Left cardiac atrium (tissue), 4 donors: ENCODE data around the gene CGRRF1. TPM values are rescaled to one million over a fixed set of nuclear protein-coding genes. Genes with fewer than 3 reads are reported as not detected.

ENCODE experiments used
- ATAC-seq, 2 donors: fragments of 200-7000 bp; cut with Tn5 transposase; one replicate each; pipeline ENCODE4 v1.9.1; 2020; ENCODE audit warnings: mild to moderate bottlenecking in 2 of 2, moderate library complexity in 2 of 2
- DNase-seq: peaks from one replicate; pipeline ENCODE4 v3.0.0-alpha.2; 2020
- intact Hi-C, 2 donors: fragments of 100-400 bp; cut with DNase I; formaldehyde crosslinking; loops; one replicate each; pipeline versions ENCODE4 v1.14.1 to v1.15.1; 2022 to 2023
- total RNA-seq, 2 donors: library from RNA; stranded (reverse); fragmentation: NEBNext Ultra II Directional; extraction: Animal tissue kit (Norgen Biotek cat#: 25700); gene quantifications; one replicate each; pipeline ENCODE4 v1.2.1, GENCODE V29; 2021
- donor health status: DM: no; HTN: yes; CAD: no.
- donor health status: DM: no; HTN: yes; CAD: no; lungs with severe emphysema.
- donor health status: DM: yes; HTN: yes; CAD: no.
- donor health status: Dilated cardiomyopathy.

Gene CGRRF1
- total RNA-seq, 2 donors from 2014 or later: 20.1 to 29.8 TPM

DNA sequence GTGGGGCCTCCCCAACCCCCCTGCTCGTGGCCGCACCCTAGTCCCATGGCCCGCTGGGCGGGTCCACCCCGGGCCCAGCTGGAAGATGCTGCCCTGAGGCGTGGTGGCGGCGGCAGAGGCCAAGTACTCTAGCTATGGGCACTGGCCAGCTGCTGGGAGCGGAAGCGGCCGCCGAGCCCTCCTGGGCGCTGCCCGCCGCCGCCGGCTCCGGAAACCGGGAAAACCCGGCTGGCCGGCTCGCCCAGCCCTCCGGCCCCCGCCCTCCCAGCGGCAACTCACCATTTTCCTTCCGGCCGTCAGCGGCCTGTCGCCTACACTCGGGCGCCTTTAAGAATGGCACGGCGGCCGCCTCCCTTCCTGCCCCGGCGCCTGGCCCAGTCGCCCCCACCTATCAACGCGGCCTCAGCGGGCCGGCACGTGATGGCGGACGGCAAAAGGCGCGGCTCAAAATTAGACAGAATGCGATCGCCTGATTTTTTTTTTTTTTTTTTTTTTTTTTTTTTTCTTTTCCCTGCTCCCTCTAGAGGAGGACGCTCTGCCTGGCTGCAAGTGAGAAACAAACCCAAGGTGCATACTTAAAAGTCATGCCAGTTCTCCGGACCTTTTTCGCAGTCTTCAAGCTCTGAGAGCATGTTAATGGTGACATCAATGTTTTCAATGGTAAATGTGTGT, 20.9 kb upstream of the CGRRF1 start, which contains the start of gene GMFB:
GMFB (minus strand) TSS at position 335 of the 672 bp plus-strand sequence; CDS start at position 282, 53 bp downstream.
- intact Hi-C loops: no loop called here
- peak; percentile 95 for DNase-seq
- peak; percentile 97 for ATAC-seq

DNA sequence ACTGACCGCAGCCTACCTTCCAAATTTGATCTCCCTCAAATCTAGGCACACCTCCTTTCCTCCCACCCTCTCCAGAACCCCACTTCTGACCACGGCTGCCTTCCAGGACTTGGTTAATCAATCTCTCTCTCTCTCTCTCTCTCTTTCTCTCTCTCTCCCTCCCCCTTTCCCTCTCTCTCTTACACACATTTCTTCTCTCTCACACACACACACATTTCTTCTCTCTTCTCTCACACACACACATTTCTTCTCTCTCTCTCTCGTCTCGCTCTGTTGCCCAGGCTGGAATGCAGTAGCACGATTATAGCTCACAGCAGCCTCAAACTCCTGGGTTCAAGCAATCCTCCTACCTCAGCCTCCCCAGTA, 20.4 kb upstream of the CGRRF1 start:
- DNase-seq (no peak), ATAC-seq (peak in 1 of 2 donors; percentile 6)
- intact Hi-C loops: no loop called here

DNA sequence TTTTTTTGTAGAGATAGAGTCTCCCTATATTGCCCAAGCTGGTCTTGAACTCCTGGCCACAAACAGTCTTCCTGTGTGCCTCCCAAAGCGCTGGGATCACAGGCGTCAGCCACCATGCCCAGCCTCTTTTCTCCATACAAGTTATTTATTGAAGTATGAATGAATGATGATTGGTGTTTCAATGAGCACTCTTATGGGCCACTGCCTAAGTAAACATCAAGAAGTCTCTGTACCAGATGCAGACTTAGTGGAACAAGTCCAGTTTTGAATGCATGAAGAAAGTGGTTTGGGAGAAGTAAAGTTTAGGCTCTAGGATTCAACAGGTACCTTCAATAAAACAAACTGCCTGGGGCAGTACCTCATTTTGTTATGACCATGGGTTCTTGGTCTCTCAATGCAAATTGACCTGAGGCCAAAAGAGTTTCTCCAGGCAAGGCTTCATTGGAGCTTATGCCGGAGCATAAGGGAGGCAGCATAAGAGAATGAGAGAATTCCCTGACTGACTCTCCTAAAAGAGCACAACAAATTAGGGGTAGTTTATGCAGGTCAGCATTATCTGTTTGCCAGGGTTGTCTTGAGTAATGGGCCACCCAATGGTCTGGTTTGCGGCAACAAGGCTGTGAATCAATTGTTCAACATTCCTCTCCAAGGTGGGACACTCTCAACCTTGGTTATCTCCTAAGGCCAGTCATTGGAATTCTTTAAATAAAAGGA, 19.8 kb upstream of the CGRRF1 start:
- intact Hi-C loops: no loop called here

DNA sequence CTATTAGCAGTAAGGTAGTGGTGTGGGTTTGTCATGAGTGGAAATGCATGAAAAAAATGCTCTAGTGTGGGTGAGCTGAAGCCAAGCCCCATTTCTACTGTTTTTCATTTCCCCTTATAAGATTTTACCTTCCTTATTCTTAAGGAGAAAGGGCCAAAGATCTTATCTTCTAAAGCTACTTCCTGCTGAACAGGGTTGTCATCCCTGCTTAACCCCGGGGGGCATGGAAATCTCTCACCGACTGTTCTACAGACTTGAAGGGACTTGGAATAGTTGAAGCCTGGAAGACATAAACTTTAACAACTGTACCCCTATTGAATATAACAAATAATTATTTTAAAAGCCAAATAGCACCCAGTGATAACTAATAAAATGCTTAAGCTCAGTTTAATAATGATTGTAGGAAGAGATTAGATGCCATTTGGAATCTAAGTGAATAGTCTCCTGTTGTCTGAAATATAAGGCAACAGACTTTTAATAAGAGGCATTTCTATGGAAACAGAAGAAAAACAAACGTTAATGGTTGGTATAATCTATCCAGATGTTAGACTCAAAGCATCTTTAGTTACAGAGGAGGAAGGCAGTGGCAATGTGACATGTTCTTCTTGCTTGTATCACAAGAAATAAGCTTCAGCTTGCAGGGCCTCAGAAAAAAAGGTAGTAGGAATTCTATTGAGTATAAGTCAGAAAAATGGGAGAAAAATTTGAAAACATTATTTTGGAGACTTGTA, 19.1 kb upstream of the CGRRF1 start:
- intact Hi-C loops: no loop called here
- ATAC-seq (no peak), DNase-seq (no peak)

More for the DNA sequence above, 19.8 kb upstream of the CGRRF1 start:
- DNase-seq (no peak), ATAC-seq (no peak)

DNA sequence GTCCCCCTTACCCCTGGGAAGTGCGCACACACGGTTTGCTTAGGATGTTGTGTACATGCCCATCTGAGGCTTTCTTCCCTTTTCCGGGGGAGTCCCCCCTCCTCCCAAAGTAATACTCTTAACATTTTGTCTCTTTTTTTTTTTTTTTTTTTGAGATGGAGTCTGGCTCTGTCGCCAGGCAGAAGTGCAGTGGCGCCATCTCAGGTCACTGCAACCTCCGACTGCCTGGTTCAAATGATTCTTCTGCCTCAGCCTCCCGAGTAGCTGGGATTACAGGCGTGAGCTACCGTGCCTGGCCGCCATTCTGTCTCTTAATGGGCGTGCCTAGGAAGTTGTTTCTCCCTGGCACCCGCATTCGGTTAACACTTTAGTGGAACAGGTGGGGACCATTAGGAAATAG, 16.4 kb upstream of the CGRRF1 start:
- ATAC-seq: no peak
- no peak for DNase-seq
- intact Hi-C loops: no loop called here

DNA sequence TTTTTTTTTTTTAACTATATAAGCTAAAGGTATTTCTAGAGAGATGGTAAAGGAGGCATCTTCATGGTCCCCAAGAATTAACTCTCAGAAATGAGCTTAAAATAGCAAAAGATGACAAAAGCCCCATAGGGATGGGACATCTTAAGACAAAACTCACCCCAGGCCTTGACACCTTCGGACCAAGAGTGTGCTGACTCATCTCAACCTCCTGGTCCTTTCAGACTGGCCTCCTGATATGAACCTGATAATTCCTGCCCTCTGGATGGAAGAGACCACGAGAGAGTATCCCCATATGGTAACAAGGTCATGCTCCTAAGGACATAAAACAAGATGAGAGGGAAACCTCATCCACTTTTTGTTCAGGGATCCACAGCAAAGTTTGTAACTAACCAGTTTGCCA, 12.5 kb upstream of the CGRRF1 start:
- no peak for ATAC-seq
- intact Hi-C loops: no loop called here
- DNase-seq: no peak

DNA sequence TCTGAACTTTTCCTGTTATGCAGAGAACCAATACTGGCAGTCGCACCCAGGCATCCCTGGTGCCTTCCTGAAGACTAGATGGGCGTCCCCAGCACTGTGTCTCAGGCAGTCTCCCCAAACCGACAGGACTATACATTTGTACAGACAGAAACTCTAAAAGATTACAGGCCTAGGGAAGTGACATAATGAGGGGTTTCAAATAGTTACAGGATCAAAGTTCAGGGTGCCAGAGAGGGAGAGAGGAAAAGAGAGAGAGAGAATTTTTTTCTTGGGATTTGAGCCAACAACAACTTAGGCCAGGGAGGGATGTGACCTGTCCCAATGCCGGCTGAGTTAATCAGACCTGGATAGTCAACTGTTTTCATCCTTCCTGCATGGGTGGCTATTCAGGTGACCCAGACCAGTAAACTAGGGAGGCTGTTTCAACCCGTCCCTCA, 11.6 kb upstream of the CGRRF1 start:
- intact Hi-C loops: no loop called here
- ATAC-seq (peak in 1 of 2 donors; percentile 17), DNase-seq (no peak)

DNA sequence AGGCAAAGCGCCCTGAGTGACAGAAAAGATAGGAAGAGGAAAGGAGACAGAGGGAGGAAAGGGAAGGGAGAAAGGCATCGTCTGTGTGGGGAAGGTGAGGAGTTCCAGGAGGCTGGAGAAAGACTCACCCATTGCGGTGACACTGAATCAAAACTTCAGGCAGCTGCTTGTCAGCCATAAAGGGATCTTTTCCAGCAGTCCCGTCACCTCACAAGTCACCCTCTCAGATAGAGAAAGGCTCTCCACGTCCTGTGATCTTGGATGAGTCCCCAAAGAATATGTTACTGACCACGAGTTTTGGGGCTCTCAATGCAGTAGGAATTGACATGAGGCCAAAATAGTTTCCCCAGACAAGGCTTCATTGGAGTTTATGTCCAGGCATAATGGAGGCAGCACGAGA, 11.1 kb upstream of the CGRRF1 start:
- DNase-seq: no peak
- ATAC-seq: peak; percentile 11 to 34
- intact Hi-C loops: no loop called here

DNA sequence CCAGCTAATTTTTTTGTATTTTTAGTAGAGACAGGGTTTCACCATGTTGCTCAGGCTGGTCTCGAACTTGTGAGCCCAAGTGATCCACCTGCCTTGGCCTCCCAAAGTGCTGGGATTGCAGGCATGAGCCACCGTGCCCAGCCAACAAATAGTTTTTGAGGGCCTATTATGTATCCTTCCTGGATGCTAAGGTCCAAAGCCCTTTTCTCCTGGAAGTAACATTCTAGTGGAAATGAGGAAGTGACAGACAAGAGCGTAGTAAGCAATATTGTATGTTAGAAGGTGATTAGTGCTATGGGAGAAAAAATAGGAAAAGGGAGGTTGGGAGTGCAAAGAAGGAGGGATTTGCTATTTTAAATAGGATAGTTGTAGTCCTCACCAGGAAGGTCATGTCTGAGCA, 9.0 kb upstream of the CGRRF1 start:
- intact Hi-C loops: no loop called here
- DNase-seq: no peak
- no peak for ATAC-seq

DNA sequence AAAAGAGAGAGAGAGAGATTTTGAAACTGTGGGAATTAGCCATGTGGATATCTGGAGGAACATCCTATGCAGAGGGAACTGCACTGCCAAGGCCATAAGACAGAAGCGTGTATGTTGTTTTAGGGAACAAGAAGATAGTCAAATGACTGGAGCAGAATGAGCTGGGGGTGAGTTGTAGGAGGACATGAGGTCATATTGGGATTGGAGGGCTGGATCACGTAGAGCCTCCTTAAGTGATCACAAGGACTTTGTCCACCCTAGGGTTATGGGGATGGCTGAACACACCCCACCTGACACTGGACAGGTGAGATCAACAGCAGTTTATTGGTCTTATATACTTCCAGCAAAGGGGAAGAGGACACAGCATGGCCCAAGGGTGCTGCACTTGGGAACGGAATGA, 8.2 kb upstream of the CGRRF1 start:
- ATAC-seq (no peak), DNase-seq (no peak)
- intact Hi-C loops: no loop called here

DNA sequence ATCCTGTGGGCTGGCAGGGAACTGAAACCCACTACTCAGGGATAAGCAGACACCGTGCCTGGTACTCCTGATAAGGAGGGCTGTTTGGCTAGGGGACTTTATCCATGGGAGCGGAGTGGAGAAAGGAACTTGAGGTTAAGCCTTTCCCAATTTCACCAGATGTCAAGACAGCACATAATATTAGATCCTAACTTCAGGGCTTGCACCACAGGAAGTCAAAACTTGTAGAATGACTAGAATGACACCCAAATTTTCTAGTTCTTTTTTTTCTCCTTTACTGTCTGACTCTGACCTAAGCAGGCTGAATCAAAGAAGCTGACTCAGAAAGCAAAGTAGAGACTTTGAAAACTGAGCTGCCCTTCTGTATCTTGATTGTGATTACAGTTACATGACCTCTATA, 7.1 kb upstream of the CGRRF1 start:
- peak in 1 of 2 donors; percentile 44 for ATAC-seq
- DNase-seq: no peak
- intact Hi-C loops: no loop called here

DNA sequence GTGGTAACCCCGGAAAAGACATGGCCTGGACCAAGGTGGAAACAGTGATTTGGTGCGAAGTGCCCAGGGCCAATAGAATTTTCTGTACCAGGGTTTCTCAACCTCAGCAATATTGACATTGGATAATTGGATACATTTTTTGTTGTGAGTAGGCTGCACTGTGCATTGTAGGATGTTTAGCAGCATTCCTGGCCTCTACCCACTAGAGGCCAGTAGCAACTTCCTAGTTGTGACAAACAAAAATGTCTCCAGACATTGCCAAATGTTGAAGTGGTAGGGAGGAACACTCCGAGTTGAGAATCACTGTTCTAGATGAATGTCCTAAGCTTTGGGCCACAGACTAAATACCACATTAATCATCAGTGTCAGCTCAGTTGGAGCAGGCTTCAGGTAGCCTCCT, 6.2 kb upstream of the CGRRF1 start:
- DNase-seq (no peak), ATAC-seq (no peak)
- intact Hi-C loops: no loop called here

DNA sequence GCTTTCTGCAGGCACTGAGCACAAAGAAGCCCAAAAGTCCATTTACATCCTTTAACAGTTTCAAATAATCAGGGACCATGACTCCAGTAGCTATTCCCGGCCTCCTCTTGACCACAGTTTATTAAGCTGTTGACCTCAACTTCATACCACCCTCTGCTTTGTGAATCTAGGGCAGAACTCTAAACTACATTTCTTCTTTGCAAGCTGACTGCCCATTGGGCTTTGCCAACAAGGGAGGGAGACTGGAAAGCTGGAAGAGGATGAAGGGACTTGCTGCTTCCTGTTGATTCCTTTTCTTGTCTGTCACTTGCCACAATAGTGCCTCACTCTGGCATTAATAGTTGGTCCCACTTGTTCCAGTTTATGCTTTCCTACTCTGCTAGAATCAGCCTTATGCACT, 2.7 kb downstream of the CGRRF1 start:
- intact Hi-C loops: no loop called here

DNA sequence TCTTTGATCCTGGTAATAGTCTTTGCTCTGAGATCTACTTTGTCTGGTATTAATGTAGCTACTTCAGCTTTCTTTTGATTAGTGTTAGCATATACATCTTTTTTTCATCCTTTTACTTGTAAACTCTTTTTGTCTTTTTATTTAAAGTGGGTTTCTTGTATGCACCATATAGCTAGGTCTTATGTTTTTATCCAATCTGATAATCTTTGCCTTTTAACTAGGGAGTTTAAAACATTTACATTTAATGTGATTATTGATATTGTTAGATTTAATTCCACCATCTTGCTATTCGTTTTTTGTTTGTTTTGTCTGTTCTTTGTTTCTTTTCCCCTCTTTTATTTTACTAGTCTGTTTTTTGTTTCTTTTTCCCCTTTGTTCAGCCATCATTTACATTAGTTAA, 6.0 kb downstream of the CGRRF1 start:
- no peak for ATAC-seq
- DNase-seq: no peak
- intact Hi-C loops: no loop called here

More for the DNA sequence above, 2.7 kb downstream of the CGRRF1 start:
- ATAC-seq: no peak
- no peak for DNase-seq

DNA sequence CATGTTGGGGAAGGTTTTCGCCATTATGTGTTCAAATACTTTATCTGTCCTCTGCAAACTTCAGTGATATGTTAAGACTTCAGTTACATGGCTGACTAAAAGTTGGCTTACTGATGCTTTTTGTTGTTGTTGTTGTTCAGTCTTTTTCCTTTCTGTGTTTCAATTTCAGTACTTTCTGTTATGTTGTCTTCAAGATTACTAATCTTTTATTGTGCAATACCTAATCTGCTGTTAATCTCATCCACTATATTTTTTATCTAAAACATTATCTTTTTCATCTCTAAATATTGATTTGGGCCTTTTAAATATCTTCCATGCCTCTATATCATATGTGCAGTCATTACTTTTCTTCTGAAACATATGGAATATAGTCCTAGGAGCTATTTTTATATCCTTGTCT, 7.0 kb downstream of the CGRRF1 start:
- no peak for ATAC-seq
- no peak for DNase-seq
- intact Hi-C loops: no loop called here

DNA sequence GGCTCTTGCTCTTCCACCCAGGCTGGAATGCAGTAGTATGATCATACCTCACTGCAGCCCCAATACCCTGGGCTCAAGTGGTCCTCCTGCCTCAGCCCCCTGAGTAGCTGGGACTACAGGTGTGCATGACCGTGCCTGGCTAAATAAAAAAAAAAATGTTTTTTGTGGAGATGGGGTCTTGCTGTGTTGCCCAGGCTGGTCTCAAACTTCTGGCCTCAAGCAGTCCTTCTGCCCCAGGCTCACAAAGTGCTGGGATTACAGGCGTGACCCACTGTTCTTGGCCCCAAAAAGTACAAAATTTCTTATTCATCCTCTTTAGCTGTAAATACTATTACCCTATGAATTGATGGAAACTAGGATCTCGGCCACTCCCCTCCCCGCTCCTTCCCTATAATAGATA, 14.7 kb downstream of the CGRRF1 start:
- no peak for ATAC-seq
- intact Hi-C loops: no loop called here
- DNase-seq: no peak

DNA sequence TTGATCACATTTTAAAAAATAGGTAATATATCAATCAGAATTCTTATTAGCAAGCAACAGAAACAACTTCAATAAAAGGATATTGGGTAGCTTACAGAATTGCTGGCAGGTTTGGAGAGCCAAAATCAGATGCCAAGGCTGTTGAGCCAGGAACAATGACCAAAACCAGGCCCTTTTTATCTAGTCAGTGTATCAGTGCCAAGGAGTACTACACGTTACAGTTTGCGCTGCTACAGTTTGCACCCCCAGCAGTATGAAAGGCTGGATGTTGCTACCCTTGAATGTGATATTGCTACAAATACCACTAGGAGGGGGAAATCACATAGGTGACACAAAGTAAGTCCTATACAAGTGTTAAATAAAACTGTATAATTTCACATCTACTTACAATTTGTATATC, 19.3 kb downstream of the CGRRF1 start:
- intact Hi-C loops: no loop called here
- ATAC-seq (no peak), DNase-seq (no peak)

DNA sequence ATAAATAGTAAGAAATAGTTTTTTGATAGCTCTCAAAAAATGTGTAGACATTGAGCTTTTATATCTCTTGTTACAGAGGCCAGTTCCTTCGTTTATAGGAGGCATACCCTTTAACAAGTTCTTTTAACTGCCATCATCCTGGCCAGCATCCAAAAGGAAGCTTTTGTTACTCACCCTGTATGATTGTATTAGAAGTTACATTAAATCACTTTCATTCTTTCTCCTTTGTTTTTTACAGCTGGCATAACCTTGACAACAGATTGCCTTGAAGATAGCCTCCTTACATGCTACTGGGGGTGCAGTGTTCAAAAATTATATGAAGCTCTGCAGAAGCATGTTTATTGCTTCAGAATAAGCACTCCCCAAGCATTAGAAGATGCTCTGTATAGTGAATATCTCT, 20.1 kb downstream of the CGRRF1 start:
- intact Hi-C loops: no loop called here
- ATAC-seq (no peak), DNase-seq (no peak)

DNA sequence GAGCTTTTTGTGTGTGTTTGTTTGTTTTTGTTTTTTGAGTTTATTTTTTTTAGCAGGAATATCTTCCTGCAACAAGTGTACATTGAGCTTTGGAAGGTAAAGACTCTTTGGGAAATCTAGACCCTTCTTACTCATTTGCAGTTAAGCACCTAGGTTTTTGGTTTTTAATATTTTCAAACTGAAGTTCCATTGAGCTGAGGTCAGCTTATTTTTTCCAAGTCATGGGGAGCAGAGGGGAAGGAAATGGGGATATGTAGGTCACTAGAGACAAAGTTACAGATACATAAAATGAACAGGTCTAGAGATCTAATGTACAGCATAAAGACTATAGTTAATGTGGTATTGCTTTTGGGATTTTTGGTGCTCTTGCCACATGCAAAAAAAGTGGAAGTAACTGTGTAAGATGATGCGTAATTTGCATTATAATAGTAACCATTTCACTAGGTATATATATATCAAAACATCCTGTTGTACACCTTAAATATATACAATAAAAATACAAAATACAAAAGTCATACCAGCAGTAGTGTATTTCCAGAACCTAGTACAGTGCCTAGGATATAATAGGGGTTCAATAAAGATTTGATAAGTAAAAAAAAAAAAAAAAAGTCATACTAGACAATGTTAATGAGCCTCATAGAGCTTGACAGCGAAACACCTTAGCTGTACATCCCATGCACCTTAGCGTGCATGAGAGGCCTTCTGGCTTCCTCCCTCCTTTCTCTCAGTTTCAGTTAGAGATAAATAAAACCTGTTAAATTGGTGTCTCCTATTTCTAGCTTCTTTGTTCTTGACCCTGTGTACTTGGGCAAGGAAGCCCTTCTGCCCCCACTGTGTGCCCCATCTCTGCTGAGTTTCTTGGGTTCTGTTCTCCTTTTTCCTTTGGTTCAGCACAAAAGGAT, 22.7 kb downstream of the CGRRF1 start:
- DNase-seq: no peak
- intact Hi-C loops: no loop called here
- ATAC-seq: no peak
